ENCODE results near the gene KCNJ6. TPM values are rescaled to one million over a fixed set of nuclear protein-coding genes. Genes with fewer than 3 reads are reported as not detected.

The KCNJ6 gene
- total RNA-seq, 1 experiment from 2014 or later = not detected

DNA sequence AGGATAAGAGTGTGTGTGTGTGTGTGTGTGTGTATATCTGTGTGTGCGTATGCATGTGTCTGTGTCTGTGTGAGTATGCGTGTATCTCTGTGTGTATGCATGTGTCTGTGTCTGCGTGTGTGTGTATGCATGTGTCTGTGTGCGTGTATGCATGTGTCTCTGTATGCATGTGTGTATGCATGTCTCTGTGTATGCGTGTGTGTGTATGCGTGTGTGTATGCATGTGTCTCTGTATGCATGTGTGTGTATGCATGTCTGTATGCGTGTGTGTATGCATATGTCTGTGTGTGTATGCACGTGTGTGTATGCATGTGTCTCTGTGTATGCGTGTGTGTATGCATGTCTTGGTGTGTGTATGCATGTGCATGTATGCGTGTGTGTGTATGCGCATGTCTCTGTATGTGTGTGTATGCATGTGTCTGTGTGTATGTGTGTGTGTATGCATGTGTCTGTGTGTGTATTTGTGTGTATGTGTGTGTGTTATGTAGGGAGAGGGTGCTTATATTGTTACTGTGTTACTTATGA is 301.8 kb downstream of the KCNJ6 start:
- DNase-seq (ENCODE audit: low read depth, low spot score) (no peak), ATAC-seq (no peak)
- Histone ChIP-seq H3K36me3 (ENCODE audit: control insufficient read depth in 1 of 2, insufficient read depth in 2 of 2, low read length in 2 of 2) (no peaks in the 10 kb centered on the region), H3K27ac (ENCODE audit: low read depth, low read length) (no peak overlapping the region), H3K9me3 (ENCODE audit: control insufficient read depth in 1 of 2, insufficient read depth in 1 of 2, low read depth in 1 of 2, low read length in 2 of 2) (no peaks in the 10 kb centered on the region), H3K9me2 (ENCODE audit: insufficient read depth) (no peaks in the 10 kb centered on the region), H3K4me2 (ENCODE audit: low read length) (no peak overlapping the region), H2AFZ (ENCODE audit: low read depth, low read length, poor library complexity, severe bottlenecking) (no peak overlapping the region), H3K27me3 (ENCODE audit: insufficient read depth, low read length) (peaks cover 10% of the 10 kb centered on the region), H3K79me2 (ENCODE audit: insufficient read depth, low read length) (no peaks in the 10 kb centered on the region), H3K4me3 (replicated peaks in 1 of 2; ENCODE audit: low read depth in 1 of 2, low read length in 2 of 2) (no peak overlapping the region), H4K20me1 (ENCODE audit: insufficient read depth) (no peaks in the 10 kb centered on the region), H3K4me1 (ENCODE audit: control insufficient read depth in 1 of 2, insufficient read depth in 2 of 2, low read length in 2 of 2) (no peaks in the 10 kb centered on the region), H3K9ac (ENCODE audit: low read length) (no peak overlapping the region)
- CTCF ChIA-PET = no interaction called here
- BruUV-seq (replicated peaks) = no TSS peak
- TF ChIP-seq EZH2phosphoT487 (IDR thresholded peaks at IDR 0.05; ENCODE audit: borderline replicate concordance) = no peak
- TF ChIP-seq, protein P1, sequence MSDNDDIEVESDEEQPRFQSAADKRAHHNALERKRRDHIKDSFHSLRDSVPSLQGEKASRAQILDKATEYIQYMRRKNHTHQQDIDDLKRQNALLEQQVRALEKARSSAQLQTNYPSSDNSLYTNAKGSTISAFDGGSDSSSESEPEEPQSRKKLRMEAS (IDR thresholded peaks at IDR 0.05) = no peak
- TF ChIP-seq EZH2 (IDR thresholded peaks at IDR 0.05) = no peak
- TF ChIP-seq, protein P2, sequence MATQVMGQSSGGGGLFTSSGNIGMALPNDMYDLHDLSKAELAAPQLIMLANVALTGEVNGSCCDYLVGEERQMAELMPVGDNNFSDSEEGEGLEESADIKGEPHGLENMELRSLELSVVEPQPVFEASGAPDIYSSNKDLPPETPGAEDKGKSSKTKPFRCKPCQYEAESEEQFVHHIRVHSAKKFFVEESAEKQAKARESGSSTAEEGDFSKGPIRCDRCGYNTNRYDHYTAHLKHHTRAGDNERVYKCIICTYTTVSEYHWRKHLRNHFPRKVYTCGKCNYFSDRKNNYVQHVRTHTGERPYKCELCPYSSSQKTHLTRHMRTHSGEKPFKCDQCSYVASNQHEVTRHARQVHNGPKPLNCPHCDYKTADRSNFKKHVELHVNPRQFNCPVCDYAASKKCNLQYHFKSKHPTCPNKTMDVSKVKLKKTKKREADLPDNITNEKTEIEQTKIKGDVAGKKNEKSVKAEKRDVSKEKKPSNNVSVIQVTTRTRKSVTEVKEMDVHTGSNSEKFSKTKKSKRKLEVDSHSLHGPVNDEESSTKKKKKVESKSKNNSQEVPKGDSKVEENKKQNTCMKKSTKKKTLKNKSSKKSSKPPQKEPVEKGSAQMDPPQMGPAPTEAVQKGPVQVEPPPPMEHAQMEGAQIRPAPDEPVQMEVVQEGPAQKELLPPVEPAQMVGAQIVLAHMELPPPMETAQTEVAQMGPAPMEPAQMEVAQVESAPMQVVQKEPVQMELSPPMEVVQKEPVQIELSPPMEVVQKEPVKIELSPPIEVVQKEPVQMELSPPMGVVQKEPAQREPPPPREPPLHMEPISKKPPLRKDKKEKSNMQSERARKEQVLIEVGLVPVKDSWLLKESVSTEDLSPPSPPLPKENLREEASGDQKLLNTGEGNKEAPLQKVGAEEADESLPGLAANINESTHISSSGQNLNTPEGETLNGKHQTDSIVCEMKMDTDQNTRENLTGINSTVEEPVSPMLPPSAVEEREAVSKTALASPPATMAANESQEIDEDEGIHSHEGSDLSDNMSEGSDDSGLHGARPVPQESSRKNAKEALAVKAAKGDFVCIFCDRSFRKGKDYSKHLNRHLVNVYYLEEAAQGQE (IDR thresholded peaks at IDR 0.05; ENCODE audit: low read depth) = no peak
- TF ChIP-seq ZFX (IDR thresholded peaks at IDR 0.05) = no peak
- TF ChIP-seq ZNF274 (IDR thresholded peaks at IDR 0.05; ENCODE audit: low read depth, low read length) = no peak
- TF ChIP-seq JUND (IDR thresholded peaks at IDR 0.05) = no peak
- no peak for TF ChIP-seq TCF7L2 (IDR thresholded peaks at IDR 0.05; ENCODE audit: borderline replicate concordance, extremely low read depth, insufficient read depth, insufficient read length)
- no peak for TF ChIP-seq POLR2A (IDR thresholded peaks at IDR 0.05; ENCODE audit: borderline replicate concordance, extremely low read depth, insufficient read depth, insufficient read length)
- no peak for TF ChIP-seq SIN3A (IDR thresholded peaks at IDR 0.05; ENCODE audit: low read depth)
- TF ChIP-seq CBX3 (IDR thresholded peaks at IDR 0.05; ENCODE audit: low read depth) = no peak
- RAD21 ChIA-PET (ENCODE audit: low non-redundant PET in 1 of 2, low total read pairs in 2 of 2, uncharacterized antibody in 2 of 2, unreplicated experiment in 2 of 2) = no interaction called here
- POLR2A ChIA-PET = no interaction called here
- intact Hi-C loops (cut with micrococcal nuclease) = no loop called here

Measured in HCT116 (cell line).